GM23248 (cell line): ENCODE results near the gene SLC6A2. TPM values are rescaled to one million over a fixed set of nuclear protein-coding genes. Genes with fewer than 3 reads are reported as not detected.

Experiments
- DNase-seq: peaks from one replicate; pipeline ENCODE4 v3.0.0-alpha.2; 2015
- H2AFZ ChIP-seq: fragments of 200-600 bp; sonication (generic); 2 replicates; pipeline ENCODE4 v1.6.1; 2016; ENCODE audit warnings: antibody characterized with exemption
- H3F3A ChIP-seq: fragments of 200-600 bp; sonication (generic); 2 replicates; pipeline ENCODE4 v1.6.1; 2016; ENCODE audit warnings: mild to moderate bottlenecking, antibody characterized with exemption, mixed run types; ENCODE audit not compliant: insufficient read depth
- H3K27ac ChIP-seq: fragments of 200-600 bp; sonication (generic); 2 replicates; pipeline ENCODE4 v1.5.1; 2016; ENCODE audit warnings: mild to moderate bottlenecking
- H3K27me3 ChIP-seq: fragments of 200-600 bp; sonication (generic); replicated peaks from 2 replicates; pipeline ENCODE4 v1.6.1; 2016; ENCODE audit warnings: mild to moderate bottlenecking; ENCODE audit not compliant: insufficient read depth
- H3K36me3 ChIP-seq: fragments of 200-600 bp; sonication (generic); 2 replicates; pipeline ENCODE4 v1.6.1; 2016; ENCODE audit warnings: low read depth, mild to moderate bottlenecking
- H3K4me1 ChIP-seq: fragments of 200-600 bp; sonication (generic); 2 replicates; pipeline ENCODE4 v1.6.1; 2016; ENCODE audit warnings: mild to moderate bottlenecking; ENCODE audit not compliant: insufficient read depth
- H3K4me2 ChIP-seq: fragments of 200-600 bp; sonication (generic); one replicate; pipeline ENCODE4 v1.6.1; 2016; ENCODE audit warnings: mild to moderate bottlenecking; ENCODE audit not compliant: unreplicated experiment
- H3K4me3 ChIP-seq: fragments of 200-600 bp; sonication (generic); 2 replicates; pipeline ENCODE4 v1.5.1; 2016; ENCODE audit warnings: mild to moderate bottlenecking
- H3K79me2 ChIP-seq: fragments of 200-600 bp; sonication (generic); 2 replicates; pipeline ENCODE4 v1.6.1; 2016; ENCODE audit warnings: mild to moderate bottlenecking; ENCODE audit not compliant: insufficient read depth
- H3K9ac ChIP-seq: fragments of 200-600 bp; sonication (generic); 2 replicates; pipeline ENCODE4 v1.6.1; 2016; ENCODE audit warnings: mild to moderate bottlenecking
- H3K9me2 ChIP-seq: fragments of 200-600 bp; sonication (generic); 2 replicates; pipeline ENCODE4 v1.6.1; 2016; ENCODE audit warnings: mixed run types, mild to moderate bottlenecking, moderate library complexity; ENCODE audit not compliant: insufficient read depth
- H3K9me3 ChIP-seq: fragments of 200-600 bp; sonication (generic); one replicate; pipeline ENCODE4 v1.6.1; 2017; ENCODE audit warnings: low read depth
- H4K20me1 ChIP-seq: fragments of 200-600 bp; sonication (generic); 2 replicates; pipeline ENCODE4 v1.6.0; 2016; ENCODE audit not compliant: insufficient read depth
- EZH2 ChIP-seq: fragments of 200-600 bp; sonication (generic); IDR thresholded peaks from 2 replicates; pipeline ENCODE4 v1.6.1; 2018; ENCODE audit warnings: antibody characterized with exemption, mild to moderate bottlenecking; ENCODE audit not compliant: insufficient read depth, poor library complexity, severe bottlenecking
- EZH2phosphoT487 ChIP-seq: fragments of 200-600 bp; sonication (generic); IDR thresholded peaks from 2 replicates; pipeline ENCODE4 v1.6.1; 2018; ENCODE audit warnings: antibody characterized with exemption, moderate library complexity, mild to moderate bottlenecking, low read depth; ENCODE audit not compliant: insufficient read depth
- WGBS, 2 experiments: methylation state at CpG; one replicate each; pipeline ENCODE4 v1.1.6; 2015 to 2017; ENCODE audit warnings: low lambda C conversion rate in 2 of 2, low coverage in 1 of 2; ENCODE audit errors: missing lambda C conversion rate in 2 of 2; 5-methylcytosine and 5-hydroxymethylcytosine counted together
- in situ Hi-C: fragments of 300-500 bp; cut with MboI; formaldehyde crosslinking; loops from 2 replicates; pipeline ENCODE4 v1.15.0; 2020
- polyA plus RNA-seq: library from polyadenylated mRNA; unstranded; fragments of >200 nt; fragmentation: Nextera tagmentation; extraction: Ambion mirVana; gene quantifications from 2 replicates; pipeline ENCODE4 v1.2.1, GENCODE V29; 2016
- total RNA-seq: library from RNA; depleted of rRNA; stranded (reverse); fragments of >200 nt; shearing (Covaris generic); gene quantifications from 2 replicates; pipeline ENCODE4 v1.2.3, GENCODE V29; 2014

SLC6A2 gene
- total and polyA plus RNA-seq, 2 experiments from 2014 or later = not detected

DNA sequence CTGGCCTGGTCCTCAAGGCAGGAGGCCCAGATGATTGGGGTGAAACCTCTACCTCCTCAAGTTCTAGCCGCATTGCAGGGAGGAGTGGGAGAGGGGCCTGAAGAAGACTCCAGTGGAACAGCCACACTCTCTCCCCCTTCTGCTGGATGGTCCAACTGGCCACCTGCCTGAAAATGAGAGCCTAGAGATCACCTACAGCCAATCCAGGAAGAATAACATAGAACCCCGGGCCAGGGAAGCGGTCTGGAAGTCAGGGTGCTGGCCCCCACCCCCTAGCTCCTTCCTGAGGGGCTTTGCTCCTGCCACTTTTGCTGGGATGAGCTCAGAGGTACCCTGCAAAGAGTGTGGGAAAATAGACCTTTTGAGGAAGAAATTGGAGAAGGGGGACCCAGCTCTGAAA, 1.8 kb downstream of the SLC6A2 start:
- TF ChIP-seq EZH2phosphoT487 (no peak), EZH2 (no peak)
- peaks cover 49% of the 10 kb centered on the region for H3K27me3 ChIP-seq

DNA sequence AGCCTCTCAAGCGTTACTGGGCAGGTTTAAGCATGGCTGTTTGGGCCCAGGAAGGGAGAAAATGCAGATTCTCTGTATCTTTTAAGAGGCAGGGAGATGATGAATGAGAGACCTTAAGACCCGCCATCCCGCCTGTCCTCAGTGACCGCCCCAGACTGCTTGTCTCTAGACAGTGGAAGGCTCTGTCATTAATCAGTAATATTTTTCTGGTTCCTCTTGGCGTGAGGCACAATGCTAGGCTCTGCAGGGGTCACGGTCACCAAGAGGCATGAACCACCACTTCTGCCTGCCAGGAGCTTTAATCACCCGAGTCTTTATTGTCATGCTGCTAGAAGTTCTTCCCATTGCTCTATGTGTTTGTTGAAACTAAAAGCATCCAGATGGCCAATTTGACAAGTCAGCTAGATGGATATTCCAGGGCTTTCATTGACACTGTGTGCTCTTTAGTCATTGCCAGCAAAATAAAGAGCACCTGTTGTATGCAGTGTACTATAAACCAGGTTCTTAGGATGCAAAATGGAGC, 3.2 kb downstream of the SLC6A2 start:
- Histone ChIP-seq H3K9me2 (no peaks in the 10 kb centered on the region), H3K9ac (no peak overlapping the region), H3K4me2 (no peak overlapping the region), H3K27me3 (peaks cover 42% of the 10 kb centered on the region), H3K9me3 (no peaks in the 10 kb centered on the region), H3K27ac (no peak overlapping the region), H3K4me1 (peaks cover 10% of the 10 kb centered on the region), H4K20me1 (no peaks in the 10 kb centered on the region), H3K36me3 (no peaks in the 10 kb centered on the region), H2AFZ (no peak overlapping the region), H3K79me2 (no peaks in the 10 kb centered on the region), H3F3A (peaks cover 7% of the 10 kb centered on the region; the same call in 1 of the 2 replicates), H3K4me3 (no peak overlapping the region)
- no peak for DNase-seq
- TF ChIP-seq EZH2phosphoT487 (no peak), EZH2 (no peak)
- WGBS, 2 experiments = 39 to 42% methylated on average over 7 of the region's 7 CpGs
- in situ Hi-C loops = no loop called here

More for the DNA sequence above, 1.8 kb downstream of the SLC6A2 start:
- no peak overlapping the region for H3K9ac ChIP-seq
- H3K9me3 ChIP-seq = no peaks in the 10 kb centered on the region
- H3K4me3 ChIP-seq = no peak overlapping the region
- H3K4me1 ChIP-seq = peaks cover 9% of the 10 kb centered on the region
- no peak overlapping the region for H3K4me2 ChIP-seq
- no peaks in the 10 kb centered on the region for H3K9me2 ChIP-seq
- no peaks in the 10 kb centered on the region for H4K20me1 ChIP-seq
- in situ Hi-C loops = no loop called here
- H3F3A ChIP-seq = peaks cover 7% of the 10 kb centered on the region; the same call in 1 of the 2 replicates
- H3K27ac ChIP-seq = no peak overlapping the region
- no peaks in the 10 kb centered on the region for H3K36me3 ChIP-seq
- DNase-seq = no peak
- 74 to 89% methylated on average over 3 of the region's 3 CpGs for WGBS, 2 experiments
- H3K79me2 ChIP-seq = no peaks in the 10 kb centered on the region
- no peak overlapping the region for H2AFZ ChIP-seq

DNA sequence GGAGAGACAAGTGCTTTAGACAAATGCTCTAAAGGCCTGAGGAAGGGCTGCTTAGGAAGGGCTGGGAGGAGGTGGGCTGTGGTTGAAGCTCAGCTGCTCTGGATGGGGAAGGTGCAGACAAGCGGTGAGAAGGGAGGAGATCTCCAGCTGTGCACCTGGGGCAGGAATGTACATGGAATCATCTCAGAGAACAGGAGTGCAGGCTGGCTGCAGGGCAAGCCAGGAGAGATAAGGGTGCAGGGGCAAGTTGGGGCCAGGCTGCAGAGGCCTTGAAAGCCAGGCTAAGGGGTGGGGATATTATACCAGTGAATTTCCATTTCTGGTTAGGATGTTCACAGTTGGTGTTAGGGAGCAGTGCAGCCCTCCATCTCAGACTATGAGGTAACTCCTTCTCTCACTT, 4.2 kb downstream of the SLC6A2 start:
- no peak overlapping the region for H2AFZ ChIP-seq
- H3K4me2 ChIP-seq = no peak overlapping the region
- 84 to 92% methylated on average over 1 of the region's 1 CpG for WGBS, 2 experiments
- no peak overlapping the region for H3K4me3 ChIP-seq
- H3K9me2 ChIP-seq = no peaks in the 10 kb centered on the region
- no peak for DNase-seq
- peaks cover 10% of the 10 kb centered on the region for H3K4me1 ChIP-seq
- no peak for TF ChIP-seq EZH2phosphoT487
- no peak for TF ChIP-seq EZH2
- H3K79me2 ChIP-seq = no peaks in the 10 kb centered on the region
- peaks cover 7% of the 10 kb centered on the region; the same call in 1 of the 2 replicates for H3F3A ChIP-seq
- no peaks in the 10 kb centered on the region for H3K36me3 ChIP-seq
- H3K9ac ChIP-seq = no peak overlapping the region
- H3K27me3 ChIP-seq = peaks cover 34% of the 10 kb centered on the region
- H3K27ac ChIP-seq = no peak overlapping the region
- no peaks in the 10 kb centered on the region for H3K9me3 ChIP-seq
- H4K20me1 ChIP-seq = no peaks in the 10 kb centered on the region
- in situ Hi-C loops = no loop called here

DNA sequence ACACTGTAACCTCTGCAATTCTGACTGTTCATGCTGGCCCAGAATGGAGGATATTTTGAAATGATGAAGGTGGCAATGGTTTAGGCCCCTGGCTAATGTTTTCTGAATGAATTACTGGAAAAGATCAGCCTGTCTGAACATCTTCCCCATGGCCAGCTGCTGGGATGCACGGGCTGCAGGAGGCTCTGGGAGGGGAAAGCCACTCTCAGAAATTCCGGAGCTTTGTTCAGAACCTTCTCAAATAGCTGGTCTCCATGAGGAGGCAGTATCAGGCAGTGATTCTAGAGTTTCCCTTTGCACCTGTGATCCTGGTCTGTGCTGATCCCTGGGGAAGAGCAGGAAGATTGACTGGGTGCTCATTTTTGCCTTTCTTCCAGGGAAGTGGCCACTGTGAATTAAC, 5.0 kb downstream of the SLC6A2 start:
- Histone ChIP-seq H3F3A (peaks cover 7% of the 10 kb centered on the region; the same call in 1 of the 2 replicates), H3K9ac (no peak overlapping the region), H3K9me3 (no peaks in the 10 kb centered on the region), H3K4me1 (peaks cover 10% of the 10 kb centered on the region), H3K9me2 (no peaks in the 10 kb centered on the region), H2AFZ (no peak overlapping the region), H3K27me3 (peaks cover 32% of the 10 kb centered on the region), H3K4me3 (no peak overlapping the region), H4K20me1 (no peaks in the 10 kb centered on the region), H3K36me3 (no peaks in the 10 kb centered on the region), H3K4me2 (no peak overlapping the region), H3K27ac (no peak overlapping the region), H3K79me2 (no peaks in the 10 kb centered on the region)
- no peak for DNase-seq
- TF ChIP-seq EZH2 (no peak), EZH2phosphoT487 (no peak)
- WGBS, 2 experiments = 36 to 37% methylated on average over 2 of the region's 2 CpGs
- in situ Hi-C loops = no loop called here
